ENCODE results near the gene ASCL1. TPM values are rescaled to one million over a fixed set of nuclear protein-coding genes. Genes with fewer than 3 reads are reported as not detected.

Gene ASCL1
- total RNA-seq, 1 donor from 2014 or later, result 0.21 TPM

GRCh38 chr12:102913453-102914226, 43.8 kb upstream of the ASCL1 start:
- H3K27ac Mint-ChIP-seq, result no peak overlapping the region
- Histone ChIP-seq H3K79me2 (ENCODE audit: low read depth) (no peaks in the 10 kb centered on the region), H3K27ac (no peak overlapping the region), H3K4me3 (no peak overlapping the region), H3K27me3 (peaks cover 23% of the 10 kb centered on the region), H3K9me3 (ENCODE audit: low read depth) (no peaks in the 10 kb centered on the region), H3K36me3 (no peaks in the 10 kb centered on the region), H2AFZ (replicated peaks) (no peak overlapping the region), H3K9ac (no peak overlapping the region), H4K20me1 (ENCODE audit: low read depth) (no peaks in the 10 kb centered on the region), H3K4me2 (no peak overlapping the region), H3F3A (ENCODE audit: low read depth) (no peaks in the 10 kb centered on the region), H3K4me1 (peaks cover 8% of the 10 kb centered on the region)
- DNase-seq (ENCODE audit: low spot score), result no peak
- peaks cover 9% of the 10 kb centered on the region for H3K4me1 Mint-ChIP-seq
- H3K4me3 Mint-ChIP-seq, result no peak overlapping the region
- H3K36me3 Mint-ChIP-seq, result no peaks in the 10 kb centered on the region
- TF ChIP-seq EZH2 (IDR thresholded peaks at IDR 0.05) (no peak), CTCF (IDR thresholded peaks at IDR 0.05) (no peak), EZH2phosphoT487 (IDR thresholded peaks at IDR 0.05) (no peak)
- peaks cover 5% of the 10 kb centered on the region for H3K27me3 Mint-ChIP-seq (ENCODE audit: insufficient read depth, low read depth)
- H3K9me3 Mint-ChIP-seq, result no peaks in the 10 kb centered on the region

GRCh38 chr12:102916252-102917025, 41.0 kb upstream of the ASCL1 start:
- H3K9ac ChIP-seq, result no peak overlapping the region
- TF ChIP-seq CTCF (IDR thresholded peaks at IDR 0.05), result no peak
- H3K79me2 ChIP-seq (ENCODE audit: low read depth), result no peaks in the 10 kb centered on the region
- peaks cover 2% of the 10 kb centered on the region for H3K27me3 Mint-ChIP-seq (ENCODE audit: insufficient read depth, low read depth)
- no peaks in the 10 kb centered on the region for H3K36me3 Mint-ChIP-seq
- peaks cover 9% of the 10 kb centered on the region for H3K4me1 Mint-ChIP-seq
- peaks cover 23% of the 10 kb centered on the region for H3K27me3 ChIP-seq
- no peaks in the 10 kb centered on the region for H4K20me1 ChIP-seq (ENCODE audit: low read depth)
- no peak overlapping the region for H3K4me3 ChIP-seq
- DNase-seq (ENCODE audit: low spot score), result no peak
- H3K27ac Mint-ChIP-seq, result no peak overlapping the region
- no peak overlapping the region for H3K4me2 ChIP-seq
- H3K36me3 ChIP-seq, result no peaks in the 10 kb centered on the region
- no peaks in the 10 kb centered on the region for H3K9me3 Mint-ChIP-seq
- peaks cover 8% of the 10 kb centered on the region for H3K4me1 ChIP-seq
- H3K4me3 Mint-ChIP-seq, result no peak overlapping the region
- no peak overlapping the region for H3K27ac ChIP-seq
- H3F3A ChIP-seq (ENCODE audit: low read depth), result no peaks in the 10 kb centered on the region
- no peaks in the 10 kb centered on the region for H3K9me3 ChIP-seq (ENCODE audit: low read depth)
- peak overlapping the region; percentile 84 for H2AFZ ChIP-seq (replicated peaks)

GRCh38 chr12:102917026-102917787, 40.3 kb upstream of the ASCL1 start, which contains the start of gene PAH:
Gene PAH (minus strand): TSS chr12:102917244. CDS start chr12:102917130, 114 bp downstream.
- Mint-ChIP-seq H3K9me3 (no peaks in the 10 kb centered on the region), H3K4me1 (peaks cover 9% of the 10 kb centered on the region), H3K27ac (no peak within 1 kb of the TSS), H3K4me3 (peak within 1 kb of the TSS; percentile 42), H3K36me3 (no peaks in the 10 kb centered on the region), H3K27me3 (ENCODE audit: insufficient read depth, low read depth) (peaks cover 2% of the 10 kb centered on the region)
- Histone ChIP-seq H3K79me2 (ENCODE audit: low read depth) (no peaks in the 10 kb centered on the region), H3K4me2 (peak within 1 kb of the TSS; percentile 77), H2AFZ (replicated peaks) (peak within 1 kb of the TSS; percentile 84), H4K20me1 (ENCODE audit: low read depth) (no peaks in the 10 kb centered on the region), H3K4me3 (peak within 1 kb of the TSS; percentile 40), H3K27ac (no peak within 1 kb of the TSS), H3K4me1 (peaks cover 8% of the 10 kb centered on the region), H3K9me3 (ENCODE audit: low read depth) (no peaks in the 10 kb centered on the region), H3F3A (ENCODE audit: low read depth) (no peaks in the 10 kb centered on the region), H3K9ac (no peak within 1 kb of the TSS), H3K36me3 (no peaks in the 10 kb centered on the region), H3K27me3 (peaks cover 23% of the 10 kb centered on the region)
- peak; percentile 25 for TF ChIP-seq CTCF (IDR thresholded peaks at IDR 0.05)
- no peak for TF ChIP-seq EZH2 (IDR thresholded peaks at IDR 0.05)
- no peak for TF ChIP-seq EZH2phosphoT487 (IDR thresholded peaks at IDR 0.05)
- peak; percentile 50 for DNase-seq (ENCODE audit: low spot score)

All from neural progenitor cell (in vitro differentiated cells).